LNCaP clone FGC (cell line): ENCODE data around the gene NFE2L2.
"Not testable (repeated sequence)": the region's sequence is repeated elsewhere in the genome, so short reads cannot be mapped to it uniquely, and the experiment has no call there.

Experiments
- DNase-seq: peaks from one replicate; pipeline ENCODE4 v3.0.0-alpha.2; 2011; ENCODE audit warnings: low read depth
- H3K4me3 ChIP-seq: 2 replicates; pipeline ENCODE4 v1.5.1; 2011; ENCODE audit warnings: mild to moderate bottlenecking, low read depth, low read length, control low read depth
- CTCF ChIP-seq: IDR thresholded peaks from 2 replicates; pipeline ENCODE4 v1.5.1; 2012; ENCODE audit warnings: mild to moderate bottlenecking; ENCODE audit not compliant: control insufficient read depth, insufficient read depth; ENCODE audit errors: extremely low read depth

Gene NFE2L2

GRCh38 chr2:177225965-177226360 is 38.6 kb downstream of the NFE2L2 start:
- DNase-seq = no peak
- no peak for TF ChIP-seq CTCF
- H3K4me3 ChIP-seq = no peak overlapping the region

GRCh38 chr2:177223436-177223835 is 41.1 kb downstream of the NFE2L2 start:
- not testable (repeated sequence) for DNase-seq

GRCh38 chr2:177221970-177222369 is 42.6 kb downstream of the NFE2L2 start:
- no peak for DNase-seq
- no peak for TF ChIP-seq CTCF

More at GRCh38 chr2:177223436-177223835, 41.1 kb downstream of the NFE2L2 start:
- not testable (repeated sequence) for H3K4me3 ChIP-seq

GRCh38 chr2:177221534-177221933 is 43.0 kb downstream of the NFE2L2 start:
- H3K4me3 ChIP-seq = no peak overlapping the region
- no peak for DNase-seq
- no peak for TF ChIP-seq CTCF

More at GRCh38 chr2:177221970-177222369, 42.6 kb downstream of the NFE2L2 start:
- H3K4me3 ChIP-seq = no peak overlapping the region

- DNase-seq, H3K4me3 ChIP-seq: not testable (repeated sequence)
These were observed 44.7 kb downstream of the NFE2L2 start for GRCh38 chr2:177219787-177220186.

GRCh38 chr2:177217247-177217843 is 47.2 kb downstream of the NFE2L2 start:
- no peak overlapping the region for H3K4me3 ChIP-seq
- DNase-seq = no peak
- no peak for TF ChIP-seq CTCF

- TF ChIP-seq CTCF = no peak
- peak; percentile 54 for DNase-seq
- H3K4me3 ChIP-seq = peak overlapping the region; percentile 92
These were observed 51.4 kb downstream of the NFE2L2 start for GRCh38 chr2:177212891-177213856.
